ENCODE data around the gene EIF4G3.
"Not testable (repeated sequence)": the region's sequence is repeated elsewhere in the genome, so short reads cannot be mapped to it uniquely, and the experiment has no call there.

Gene EIF4G3

GRCh38 chr1:21024136-21024896, 152.4 kb downstream of the EIF4G3 start:
- DNase-seq: not testable (repeated sequence)

- peak; percentile 94 for DNase-seq
Measured at GRCh38 chr1:21022279-21023040, 154.2 kb downstream of the EIF4G3 start.

GRCh38 chr1:21021311-21021710, 155.4 kb downstream of the EIF4G3 start:
- no peak for DNase-seq

- no peak for DNase-seq
Measured at GRCh38 chr1:21020151-21020550, 156.5 kb downstream of the EIF4G3 start.

GRCh38 chr1:21018673-21019072, 158.0 kb downstream of the EIF4G3 start:
- no peak for DNase-seq

GRCh38 chr1:21013510-21013909, 163.2 kb downstream of the EIF4G3 start:
- no peak for DNase-seq

- DNase-seq: no peak
Measured at GRCh38 chr1:21012937-21013336, 163.8 kb downstream of the EIF4G3 start.

GRCh38 chr1:21007876-21008275, 168.8 kb downstream of the EIF4G3 start:
- no peak for DNase-seq

- no peak for DNase-seq
Measured at GRCh38 chr1:21005466-21006239, 171.0 kb downstream of the EIF4G3 start.

GRCh38 chr1:21003281-21004045, 173.2 kb downstream of the EIF4G3 start:
- DNase-seq: no peak

GRCh38 chr1:21001042-21001441, 175.7 kb downstream of the EIF4G3 start:
- no peak for DNase-seq

- no peak for DNase-seq
Measured at GRCh38 chr1:21000245-21000594, 176.5 kb downstream of the EIF4G3 start.

- no peak for DNase-seq
Measured at GRCh38 chr1:20999525-21000244, 177.0 kb downstream of the EIF4G3 start.

GRCh38 chr1:20998826-20999225, 177.9 kb downstream of the EIF4G3 start:
- no peak for DNase-seq

GRCh38 chr1:20997602-20998224, 179.0 kb downstream of the EIF4G3 start:
- DNase-seq: no peak

- no peak for DNase-seq
Measured at GRCh38 chr1:20996554-20996953, 180.1 kb downstream of the EIF4G3 start.

- DNase-seq: no peak
Measured at GRCh38 chr1:20993716-20994575, 182.8 kb downstream of the EIF4G3 start.

- DNase-seq: no peak
Measured at GRCh38 chr1:20992322-20993056, 184.2 kb downstream of the EIF4G3 start.

GRCh38 chr1:20988943-20989342, 187.8 kb downstream of the EIF4G3 start:
- DNase-seq: no peak
